Measurements from ENCODE around the gene IL18.

The IL18 gene

GRCh38 chr11:112178428-112178827 lies 14.5 kb upstream of the IL18 start:
- no peaks in the 10 kb centered on the region for H3K27me3 ChIP-seq (ENCODE audit: insufficient read depth, low read length, poor library complexity)
- H3K27ac ChIP-seq (ENCODE audit: low read length), result no peak overlapping the region
- H3K4me1 ChIP-seq (ENCODE audit: insufficient read depth, low read length), result no peaks in the 10 kb centered on the region
- H2AFZ ChIP-seq (ENCODE audit: low read depth, low read length), result no peak overlapping the region
- no peaks in the 10 kb centered on the region for H4K20me1 ChIP-seq (ENCODE audit: insufficient read depth, low read length)
- no peak for ATAC-seq (ENCODE audit: insufficient read depth, low read depth)
- TF ChIP-seq EZH2 (IDR thresholded peaks at IDR 0.05; ENCODE audit: borderline replicate concordance, low read depth, low read length, severe bottlenecking) (no peak), CTCF (IDR thresholded peaks at IDR 0.05; ENCODE audit: borderline replicate concordance, extremely low read depth, low read length, poor library complexity, severe bottlenecking) (no peak)
- H3K36me3 ChIP-seq (ENCODE audit: insufficient read depth, low read length), result no peaks in the 10 kb centered on the region
- no peaks in the 10 kb centered on the region for H3K9me3 ChIP-seq (ENCODE audit: insufficient read depth, low read length, severe bottlenecking)
- no peak overlapping the region for H3K9ac ChIP-seq (ENCODE audit: low read depth, low read length)
- no peak overlapping the region for H3K4me3 ChIP-seq (ENCODE audit: low read depth in 1 of 2, low read length in 2 of 2)
- no peaks in the 10 kb centered on the region for H3K79me2 ChIP-seq (ENCODE audit: insufficient read depth, low read length)
- no peak for DNase-seq
- no peak overlapping the region for H3K4me2 ChIP-seq (ENCODE audit: insufficient read depth, low read length)

- no peak overlapping the region for H3K27ac ChIP-seq (ENCODE audit: low read length)
- no peaks in the 10 kb centered on the region for H3K27me3 ChIP-seq (ENCODE audit: insufficient read depth, low read length, poor library complexity)
- ATAC-seq (ENCODE audit: insufficient read depth, low read depth) (no peak), DNase-seq (no peak)
- H2AFZ ChIP-seq (ENCODE audit: low read depth, low read length), result no peak overlapping the region
- H3K79me2 ChIP-seq (ENCODE audit: insufficient read depth, low read length), result no peaks in the 10 kb centered on the region
- H3K36me3 ChIP-seq (ENCODE audit: insufficient read depth, low read length), result no peaks in the 10 kb centered on the region
- no peak overlapping the region for H3K9ac ChIP-seq (ENCODE audit: low read depth, low read length)
- H3K4me3 ChIP-seq (ENCODE audit: low read depth in 1 of 2, low read length in 2 of 2), result no peak overlapping the region
- no peak for TF ChIP-seq CTCF (IDR thresholded peaks at IDR 0.05; ENCODE audit: borderline replicate concordance, extremely low read depth, low read length, poor library complexity, severe bottlenecking)
- TF ChIP-seq EZH2 (IDR thresholded peaks at IDR 0.05; ENCODE audit: borderline replicate concordance, low read depth, low read length, severe bottlenecking), result no peak
- no peak overlapping the region for H3K4me2 ChIP-seq (ENCODE audit: insufficient read depth, low read length)
- H3K9me3 ChIP-seq (ENCODE audit: insufficient read depth, low read length, severe bottlenecking), result no peaks in the 10 kb centered on the region
- H3K4me1 ChIP-seq (ENCODE audit: insufficient read depth, low read length), result no peaks in the 10 kb centered on the region
- no peaks in the 10 kb centered on the region for H4K20me1 ChIP-seq (ENCODE audit: insufficient read depth, low read length)
These were observed 13.7 kb upstream of the IL18 start for GRCh38 chr11:112177589-112177988.

GRCh38 chr11:112176077-112176476 lies 12.2 kb upstream of the IL18 start:
- Histone ChIP-seq H2AFZ (ENCODE audit: low read depth, low read length) (no peak overlapping the region), H4K20me1 (ENCODE audit: insufficient read depth, low read length) (no peaks in the 10 kb centered on the region)

More at GRCh38 chr11:112176077-112176476, 12.2 kb upstream of the IL18 start:
- Histone ChIP-seq H3K79me2 (ENCODE audit: insufficient read depth, low read length) (no peaks in the 10 kb centered on the region), H3K4me1 (ENCODE audit: insufficient read depth, low read length) (no peaks in the 10 kb centered on the region), H3K27ac (ENCODE audit: low read length) (no peak overlapping the region), H3K9ac (ENCODE audit: low read depth, low read length) (no peak overlapping the region), H3K4me3 (ENCODE audit: low read depth in 1 of 2, low read length in 2 of 2) (no peak overlapping the region), H3K27me3 (ENCODE audit: insufficient read depth, low read length, poor library complexity) (no peaks in the 10 kb centered on the region), H3K36me3 (ENCODE audit: insufficient read depth, low read length) (no peaks in the 10 kb centered on the region), H3K9me3 (ENCODE audit: insufficient read depth, low read length, severe bottlenecking) (no peaks in the 10 kb centered on the region), H3K4me2 (ENCODE audit: insufficient read depth, low read length) (no peak overlapping the region)
- no peak for ATAC-seq (ENCODE audit: insufficient read depth, low read depth)
- TF ChIP-seq CTCF (IDR thresholded peaks at IDR 0.05; ENCODE audit: borderline replicate concordance, extremely low read depth, low read length, poor library complexity, severe bottlenecking) (no peak), EZH2 (IDR thresholded peaks at IDR 0.05; ENCODE audit: borderline replicate concordance, low read depth, low read length, severe bottlenecking) (no peak)
- no peak for DNase-seq

All from DND-41 (cell line).